HG03457 (cell line): Measurements from ENCODE around the gene CREB3L2.
"Not testable (repeated sequence)": the region's sequence is repeated elsewhere in the genome, so short reads cannot be mapped to it uniquely, and the experiment has no call there.

Experiments used
- ATAC-seq: cut with Tn5 transposase; IDR thresholded peaks from one replicate; pipeline ENCODE4 v1.9.1; 2021; ENCODE audit warnings: moderate number of reproducible peaks; ENCODE audit not compliant: unreplicated experiment

The CREB3L2 gene

GRCh38 chr7:138014686-138015085 is 12.8 kb upstream of the CREB3L2 start:
- ATAC-seq, result no peak

GRCh38 chr7:138014201-138014600 is 12.3 kb upstream of the CREB3L2 start:
- ATAC-seq, result not testable (repeated sequence)

- no peak for ATAC-seq
Observed at GRCh38 chr7:138009350-138009653, 7.4 kb upstream of the CREB3L2 start.

GRCh38 chr7:138008588-138009349 is 6.9 kb upstream of the CREB3L2 start:
- no peak for ATAC-seq

- no peak for ATAC-seq
Observed at GRCh38 chr7:138008019-138008587, 6.2 kb upstream of the CREB3L2 start.

GRCh38 chr7:138006106-138006505 is 4.2 kb upstream of the CREB3L2 start:
- no peak for ATAC-seq

- no peak for ATAC-seq
Observed at GRCh38 chr7:138004936-138005335, 3.0 kb upstream of the CREB3L2 start.

- ATAC-seq, result no peak
Observed at GRCh38 chr7:138004046-138004445, 2.2 kb upstream of the CREB3L2 start.

- no peak for ATAC-seq
Observed at GRCh38 chr7:138002828-138003189, 923 bp upstream of the CREB3L2 start.

- peak; percentile 95 for ATAC-seq
Observed at GRCh38 chr7:138002096-138002827, 376 bp upstream of the CREB3L2 start.

- ATAC-seq, result no peak
Observed at GRCh38 chr7:138000081-138000701, 1.7 kb downstream of the CREB3L2 start.

- no peak for ATAC-seq
Observed at GRCh38 chr7:137999496-138000080, 2.3 kb downstream of the CREB3L2 start.

GRCh38 chr7:137998250-137998649 is 3.6 kb downstream of the CREB3L2 start:
- ATAC-seq, result no peak

GRCh38 chr7:137996871-137997270 is 5.0 kb downstream of the CREB3L2 start:
- no peak for ATAC-seq

GRCh38 chr7:137996386-137996851 is 5.5 kb downstream of the CREB3L2 start:
- no peak for ATAC-seq

- no peak for ATAC-seq
Observed at GRCh38 chr7:137994216-137994615, 7.7 kb downstream of the CREB3L2 start.

- no peak for ATAC-seq
Observed at GRCh38 chr7:137993395-137993743, 8.5 kb downstream of the CREB3L2 start.

GRCh38 chr7:137992550-137993394 is 9.1 kb downstream of the CREB3L2 start:
- peak; percentile 46 for ATAC-seq

GRCh38 chr7:137992104-137992549 is 9.8 kb downstream of the CREB3L2 start:
- ATAC-seq, result no peak

GRCh38 chr7:137990251-137990941 is 11.5 kb downstream of the CREB3L2 start:
- no peak for ATAC-seq
